Neural cell (in vitro differentiated cells): Measurements from ENCODE around the gene AOAH. TPM values are rescaled to one million over a fixed set of nuclear protein-coding genes. Genes with fewer than 3 reads are reported as not detected.

Experiments
- H2AFZ ChIP-seq: fragments of 200-600, 300-800 bp; sonication (generic), shearing (Covaris generic); 2 replicates; pipeline ENCODE4 v1.6.0; 2014; ENCODE audit warnings: low read depth, mild to moderate bottlenecking, antibody characterized with exemption, low read length, moderate library complexity
- H3F3A ChIP-seq: fragments of 200-600 bp; shearing (Covaris generic); 2 replicates; pipeline ENCODE4 v1.6.1; 2016; ENCODE audit warnings: mild to moderate bottlenecking, moderate library complexity, mixed read lengths, antibody characterized with exemption, low read length; ENCODE audit not compliant: insufficient read depth, poor library complexity, severe bottlenecking
- H3K27ac ChIP-seq: fragments of 200-600, 300-800 bp; sonication (generic), shearing (Covaris generic); 2 replicates; pipeline ENCODE4 v1.5.1; 2014; ENCODE audit warnings: mild to moderate bottlenecking, low read length, moderate library complexity
- H3K27me3 ChIP-seq: fragments of 300-800, 200-600 bp; sonication (generic), shearing (Covaris generic); 2 replicates; pipeline ENCODE4 v1.6.0; 2014; ENCODE audit warnings: mild to moderate bottlenecking, low read depth, low read length, moderate library complexity; ENCODE audit not compliant: insufficient read depth
- H3K36me3 ChIP-seq: fragments of 300-800, 200-600 bp; sonication (generic), shearing (Covaris generic); 2 replicates; pipeline ENCODE4 v1.5.1; 2014; ENCODE audit warnings: mild to moderate bottlenecking, antibody characterized with exemption, low read length, moderate library complexity; ENCODE audit not compliant: insufficient read depth
- H3K4me2 ChIP-seq: fragments of 300-800, 200-600 bp; sonication (generic), shearing (Covaris generic); 2 replicates; pipeline ENCODE4 v1.6.0; 2014; ENCODE audit warnings: mild to moderate bottlenecking, low read length
- H3K4me3 ChIP-seq: fragments of 300-800, 200-600 bp; sonication (generic), shearing (Covaris generic); 2 replicates; pipeline ENCODE4 v1.5.1; 2014; ENCODE audit warnings: mild to moderate bottlenecking, low read length, moderate library complexity
- H3K79me2 ChIP-seq: fragments of 200-600 bp; shearing (Covaris generic); replicated peaks from 2 replicates; pipeline ENCODE4 v1.6.0; 2014; ENCODE audit warnings: mild to moderate bottlenecking, low read length, moderate library complexity; ENCODE audit not compliant: insufficient read depth
- H3K9ac ChIP-seq: fragments of 300-800, 200-600 bp; sonication (generic), shearing (Covaris generic); 2 replicates; pipeline ENCODE4 v1.6.1; 2016; ENCODE audit warnings: mild to moderate bottlenecking, low read length, mixed read lengths
- H3K9me2 ChIP-seq: fragments of 200-600 bp; shearing (Covaris generic); 2 replicates; pipeline ENCODE4 v1.6.1; 2016; ENCODE audit warnings: mild to moderate bottlenecking, low read length, mixed read lengths; ENCODE audit not compliant: insufficient read depth
- H3K9me3 ChIP-seq: fragments of 200-600, 300-800 bp; sonication (generic), shearing (Covaris generic); 2 replicates; pipeline ENCODE4 v1.6.1; 2016; ENCODE audit warnings: mild to moderate bottlenecking, mixed run types, low read length, moderate library complexity, mixed read lengths
- H4K20me1 ChIP-seq: fragments of 200-600 bp; shearing (Covaris generic); 2 replicates; pipeline ENCODE4 v1.6.1; 2016; ENCODE audit warnings: mild to moderate bottlenecking, mixed run types; ENCODE audit not compliant: insufficient read depth
- CTCF ChIP-seq: fragments of 450-650 bp; IDR thresholded peaks from 2 replicates; pipeline ENCODE4 v1.5.1; 2014; ENCODE audit warnings: antibody characterized with exemption, mild to moderate bottlenecking, moderate library complexity; ENCODE audit not compliant: poor library complexity, severe bottlenecking
- EP300 ChIP-seq: fragments of 450-650 bp; conservative IDR thresholded peaks from 2 replicates; pipeline ENCODE4 v1.6.1; 2014; ENCODE audit warnings: antibody characterized with exemption, mild to moderate bottlenecking, moderate library complexity; ENCODE audit not compliant: poor library complexity, severe bottlenecking
- EZH2 ChIP-seq: fragments of 200-600, 300-800 bp; shearing (Covaris generic), sonication (generic); IDR thresholded peaks from 2 replicates; pipeline ENCODE4 v1.6.1; 2014; ENCODE audit warnings: antibody characterized with exemption, low read length, borderline replicate concordance, mild to moderate bottlenecking; ENCODE audit not compliant: insufficient read depth, poor library complexity, severe bottlenecking
- MXI1 ChIP-seq: fragments of 450-650 bp; conservative IDR thresholded peaks from 2 replicates; pipeline ENCODE4 v1.6.1; 2014; ENCODE audit warnings: antibody characterized with exemption, mild to moderate bottlenecking; ENCODE audit not compliant: poor library complexity, severe bottlenecking
- POLR2AphosphoS5 ChIP-seq: IDR thresholded peaks from 2 replicates; pipeline ENCODE4 v1.6.1; 2012
- RAD21 ChIP-seq: fragments of 450-650 bp; conservative IDR thresholded peaks from 2 replicates; pipeline ENCODE4 v1.6.1; 2014; ENCODE audit warnings: antibody characterized with exemption, mild to moderate bottlenecking, moderate library complexity
- REST ChIP-seq: IDR thresholded peaks from 2 replicates; pipeline ENCODE4 v1.6.1; 2012; ENCODE audit warnings: borderline replicate concordance
- SMC3 ChIP-seq: fragments of 450-650 bp; conservative IDR thresholded peaks from 2 replicates; pipeline ENCODE4 v1.6.1; 2014; ENCODE audit warnings: antibody characterized with exemption, mild to moderate bottlenecking, moderate library complexity; ENCODE audit not compliant: poor library complexity
- TAF1 ChIP-seq: IDR thresholded peaks from 2 replicates; pipeline ENCODE4 v1.6.1; 2012; ENCODE audit warnings: low read depth
- polyA plus RNA-seq: library from polyadenylated mRNA; depleted of rRNA; stranded (reverse); fragments of >200 nt; gene quantifications from 2 replicates; pipeline ENCODE4 v1.2.3, GENCODE V29; 2014

Gene AOAH
- polyA plus RNA-seq, 1 donor from 2014 or later = 4.3 TPM

GRCh38 chr7:36630112-36630650, 94.1 kb downstream of the AOAH start:
- no peaks in the 10 kb centered on the region for H3K79me2 ChIP-seq
- no peaks in the 10 kb centered on the region for H4K20me1 ChIP-seq
- no peak overlapping the region for H3K9ac ChIP-seq
- H3K4me3 ChIP-seq = no peak overlapping the region
- no peaks in the 10 kb centered on the region for H3F3A ChIP-seq
- H3K27me3 ChIP-seq = no peaks in the 10 kb centered on the region
- TF ChIP-seq REST (no peak), CTCF (no peak), RAD21 (no peak), EZH2 (no peak), TAF1 (no peak), EP300 (no peak), POLR2AphosphoS5 (no peak), SMC3 (no peak)
- H2AFZ ChIP-seq = no peak overlapping the region
- H3K4me2 ChIP-seq = no peak overlapping the region
- H3K36me3 ChIP-seq = no peaks in the 10 kb centered on the region
- no peaks in the 10 kb centered on the region for H3K9me2 ChIP-seq
- H3K27ac ChIP-seq = no peak overlapping the region
- H3K9me3 ChIP-seq = no peaks in the 10 kb centered on the region

- TF ChIP-seq EP300 (no peak), RAD21 (no peak), CTCF (no peak), MXI1 (no peak), POLR2AphosphoS5 (no peak), REST (no peak), TAF1 (no peak), SMC3 (no peak), EZH2 (no peak)
- Histone ChIP-seq H3K27ac (no peak overlapping the region), H3K36me3 (no peaks in the 10 kb centered on the region), H3K4me3 (no peak overlapping the region), H3K79me2 (no peaks in the 10 kb centered on the region), H4K20me1 (no peaks in the 10 kb centered on the region), H3K27me3 (no peaks in the 10 kb centered on the region), H3K9ac (no peak overlapping the region), H3F3A (no peaks in the 10 kb centered on the region), H3K9me2 (no peaks in the 10 kb centered on the region), H3K4me2 (no peak overlapping the region), H2AFZ (no peak overlapping the region), H3K9me3 (no peaks in the 10 kb centered on the region)
Observed at GRCh38 chr7:36629351-36629750, 94.9 kb downstream of the AOAH start.
